Psoas muscle (tissue), 8 donors: ENCODE data around the gene PTEN. TPM values are rescaled to one million over a fixed set of nuclear protein-coding genes. Genes with fewer than 3 reads are reported as not detected.

Source experiments
- ATAC-seq, 4 donors: fragments of 200-7000 bp; cut with Tn5 transposase; one replicate each; pipeline ENCODE4 v1.9.1; 2020; ENCODE audit warnings: moderate library complexity in 3 of 4, mild to moderate bottlenecking in 2 of 4
- DNase-seq, 2 donors: peaks; one replicate each; pipeline ENCODE4 v3.0.0-alpha.2; 2020
- H3K27ac ChIP-seq: fragments of 200-600 bp; one replicate; pipeline ENCODE4 v1.8.0; 2022
- H3K27me3 ChIP-seq, 3 donors: fragments of 200-600 bp in 1 of 3; one replicate each; pipeline versions ENCODE4 v1.6.1 to v1.8.0; 2013 to 2022; ENCODE audit warnings: low read length in 2 of 3, mild to moderate bottlenecking in 2 of 3, moderate library complexity in 1 of 3; ENCODE audit not compliant: insufficient read depth in 3 of 3
- H3K36me3 ChIP-seq, 2 donors: fragments of 200-600 bp in 1 of 2; one replicate each; pipeline versions ENCODE4 v1.6.1 to v1.8.0; 2013 to 2022; ENCODE audit warnings: low read depth in 1 of 2, mild to moderate bottlenecking in 1 of 2, moderate library complexity in 1 of 2; ENCODE audit not compliant: insufficient read depth in 1 of 2
- H3K4me1 ChIP-seq: fragments of 200-600 bp; one replicate; pipeline ENCODE4 v1.8.0; 2022
- H3K4me3 ChIP-seq: fragments of 200-600 bp; one replicate; pipeline ENCODE4 v1.8.0; 2022; ENCODE audit warnings: mild to moderate bottlenecking
- H3K9me3 ChIP-seq: fragments of 200-600 bp; one replicate; pipeline ENCODE4 v1.8.0; 2022
- WGBS, 3 donors: extraction: QIAGEN DNeasy Blood & Tissue Kit; methylation state at CpG; one replicate each; pipeline versions ENCODE4 v1.1.6 to v1.1.7; 2013; 5-methylcytosine and 5-hydroxymethylcytosine counted together
- intact Hi-C, 2 donors: fragments of 100-400 bp; cut with DNase I; formaldehyde crosslinking; loops; one replicate each; pipeline versions ENCODE4 v1.11.0 to v1.14.2; 2022
- polyA plus RNA-seq, 3 donors: library from polyadenylated mRNA; stranded (reverse); fragments of 200-250 nt; gene quantifications; one replicate each; pipeline ENCODE4 v1.2.3, GENCODE V29; 2013
- total RNA-seq, 4 donors: library from RNA; stranded (reverse); fragmentation: NEBNext Ultra II Directional in 2 of 4; extraction: Animal tissue kit (Norgen Biotek cat#: 25700) in 2 of 4; gene quantifications; one replicate each; pipeline versions ENCODE4 v1.2.1 to v1.2.4, GENCODE V29; 2021 to 2023
- TF ChIP-seq, protein P1 (sequence below): fragments of 200-600 bp; IDR thresholded peaks from one replicate; pipeline ENCODE4 v1.8.0; 2022; ENCODE audit warnings: antibody characterized with exemption
- donor health status: healthy with polysubstance abuse.
- donor health status: DM: no; HTN: no; CAD: no; lungs with moderate emphysema.
- donor health status: Bipolar disorder and iron deficiency.
- donor health status: healthy.
- donor health status: DM: yes; HTN: yes; CAD: no.
- donor health status: DM: no; HTN: no; CAD: no.
- donor health status: DM: no; HTN: no; CAD: no.
- donor health status: DM: yes; HTN: yes; CAD: no.

The PTEN gene
- total and polyA plus RNA-seq, 7 donors = 13.7 to 51.9 (median 29.8) TPM

DNA sequence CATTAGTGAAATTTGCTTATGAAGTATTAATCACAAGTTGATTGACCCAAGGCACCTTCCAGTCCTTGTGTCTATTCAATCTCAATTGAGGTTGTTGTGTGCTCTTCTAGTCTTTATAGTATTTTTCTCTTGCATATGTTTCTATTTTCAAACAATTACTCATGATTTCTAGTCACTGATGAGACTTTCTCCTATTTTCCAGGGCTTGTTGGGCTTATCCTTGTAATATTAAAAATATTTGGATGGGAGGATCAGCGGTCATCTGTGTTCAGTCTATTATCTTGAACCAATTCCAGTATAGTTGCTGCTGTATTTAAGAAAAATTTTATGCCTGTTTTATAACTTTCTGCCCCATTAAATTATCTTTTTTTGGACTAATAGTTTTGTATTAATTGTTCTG lies 154.4 kb downstream of the PTEN start:
- H3K9me3 ChIP-seq = no peaks in the 10 kb centered on the region
- H3K4me1 ChIP-seq = no peaks in the 10 kb centered on the region
- DNase-seq = no peak
- no peak overlapping the region for H3K4me3 ChIP-seq
- TF ChIP-seq, protein P1, sequence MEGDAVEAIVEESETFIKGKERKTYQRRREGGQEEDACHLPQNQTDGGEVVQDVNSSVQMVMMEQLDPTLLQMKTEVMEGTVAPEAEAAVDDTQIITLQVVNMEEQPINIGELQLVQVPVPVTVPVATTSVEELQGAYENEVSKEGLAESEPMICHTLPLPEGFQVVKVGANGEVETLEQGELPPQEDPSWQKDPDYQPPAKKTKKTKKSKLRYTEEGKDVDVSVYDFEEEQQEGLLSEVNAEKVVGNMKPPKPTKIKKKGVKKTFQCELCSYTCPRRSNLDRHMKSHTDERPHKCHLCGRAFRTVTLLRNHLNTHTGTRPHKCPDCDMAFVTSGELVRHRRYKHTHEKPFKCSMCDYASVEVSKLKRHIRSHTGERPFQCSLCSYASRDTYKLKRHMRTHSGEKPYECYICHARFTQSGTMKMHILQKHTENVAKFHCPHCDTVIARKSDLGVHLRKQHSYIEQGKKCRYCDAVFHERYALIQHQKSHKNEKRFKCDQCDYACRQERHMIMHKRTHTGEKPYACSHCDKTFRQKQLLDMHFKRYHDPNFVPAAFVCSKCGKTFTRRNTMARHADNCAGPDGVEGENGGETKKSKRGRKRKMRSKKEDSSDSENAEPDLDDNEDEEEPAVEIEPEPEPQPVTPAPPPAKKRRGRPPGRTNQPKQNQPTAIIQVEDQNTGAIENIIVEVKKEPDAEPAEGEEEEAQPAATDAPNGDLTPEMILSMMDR = no peak
- ATAC-seq = no peak
- no peaks in the 10 kb centered on the region for H3K36me3 ChIP-seq
- no peaks in the 10 kb centered on the region for H3K27me3 ChIP-seq
- intact Hi-C loops = no loop called here
- 33 to 88% (median 74%) methylated on average over 1 of the region's 1 CpG for WGBS, 3 donors
- no peak overlapping the region for H3K27ac ChIP-seq

DNA sequence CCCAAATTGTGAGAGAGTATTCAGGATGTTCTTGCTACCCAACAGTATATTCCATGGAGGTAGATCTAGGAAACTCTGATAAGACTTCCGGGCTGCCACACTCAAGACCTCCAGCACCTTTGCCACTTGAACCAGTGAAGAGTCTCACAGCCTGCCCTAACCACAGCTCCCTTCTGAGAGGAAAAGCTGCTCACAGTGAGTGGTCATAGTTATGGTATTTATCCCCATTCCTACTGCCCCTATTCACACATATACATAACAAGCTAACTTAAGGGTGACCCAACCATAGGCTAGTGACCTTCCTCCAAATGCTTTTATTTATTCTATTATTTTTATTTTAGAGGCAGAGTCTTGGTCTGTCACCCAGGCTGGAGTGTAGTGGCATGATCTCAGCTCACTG lies 156.3 kb downstream of the PTEN start:
- H3K27ac ChIP-seq = no peak overlapping the region
- H3K4me3 ChIP-seq = no peak overlapping the region
- no peaks in the 10 kb centered on the region for H3K36me3 ChIP-seq
- 95 to 100% (median 100%) methylated on average over 1 of the region's 1 CpG for WGBS, 3 donors
- H3K9me3 ChIP-seq = no peaks in the 10 kb centered on the region
- TF ChIP-seq, protein P1 = no peak
- H3K4me1 ChIP-seq = no peaks in the 10 kb centered on the region
- no peak for ATAC-seq
- no peak for DNase-seq
- intact Hi-C loops = no loop called here
- H3K27me3 ChIP-seq = no peaks in the 10 kb centered on the region

Other genes starting within 250 kb of the PTEN start
- gene PAPSS2, start 203.7 kb upstream of the PTEN start, total RNA-seq = 10 to 100 TPM in 1 of 4 donors, 1 to 10 TPM in 3; 3.8 to 11.0 (median 5.2) TPM
- 1 to 10 TPM; 2.0 to 2.9 (median 2.8) TPM for gene PAPSS2, start 203.7 kb upstream of the PTEN start, polyA plus RNA-seq
- gene ATAD1, start 45.4 kb upstream of the PTEN start, total RNA-seq = 10 to 100 TPM; 38.6 to 84.6 (median 52.6) TPM
- gene ATAD1, start 45.4 kb upstream of the PTEN start, polyA plus RNA-seq = 10 to 100 TPM; 43.7 to 73.5 (median 58.5) TPM
- under 1 TPM; 0.22 to 0.43 (median 0.35) TPM for gene KLLN, start 92 bp upstream of the PTEN start, total RNA-seq
- gene KLLN, start 92 bp upstream of the PTEN start, polyA plus RNA-seq = under 1 TPM; 0.07 to 0.96 (median 0.14) TPM